ENCODE results near the gene GAS6.

The GAS6 gene

GRCh38 chr13:113777311-113778260 is 86.3 kb downstream of the GAS6 start:
- DNase-seq (ENCODE audit: low read depth in 2 of 2): peak in 1 of 2 donors; percentile 34
- H3K4me3 ChIP-seq (replicated peaks in 1 of 2; ENCODE audit: low read depth in 2 of 2, low read length in 2 of 2): no peak overlapping the region
- TF ChIP-seq CTCF (IDR thresholded peaks at IDR 0.05; ENCODE audit: low read depth, low read length): no peak

GRCh38 chr13:113776231-113777125 is 87.4 kb downstream of the GAS6 start:
- no peak for DNase-seq (ENCODE audit: low read depth in 2 of 2)
- no peak for TF ChIP-seq CTCF (IDR thresholded peaks at IDR 0.05; ENCODE audit: low read depth, low read length)
- H3K4me3 ChIP-seq (replicated peaks in 1 of 2; ENCODE audit: low read depth in 2 of 2, low read length in 2 of 2): no peak overlapping the region

GRCh38 chr13:113775451-113776145 is 88.3 kb downstream of the GAS6 start:
- no peak for DNase-seq (ENCODE audit: low read depth in 2 of 2)
- no peak for TF ChIP-seq CTCF (IDR thresholded peaks at IDR 0.05; ENCODE audit: low read depth, low read length)
- no peak overlapping the region for H3K4me3 ChIP-seq (replicated peaks in 1 of 2; ENCODE audit: low read depth in 2 of 2, low read length in 2 of 2)

GRCh38 chr13:113774177-113775107 is 89.4 kb downstream of the GAS6 start:
- H3K4me3 ChIP-seq (replicated peaks in 1 of 2; ENCODE audit: low read depth in 2 of 2, low read length in 2 of 2): no peak overlapping the region
- DNase-seq (ENCODE audit: low read depth in 2 of 2): peak; percentile 59 to 78
- no peak for TF ChIP-seq CTCF (IDR thresholded peaks at IDR 0.05; ENCODE audit: low read depth, low read length)

GRCh38 chr13:113771709-113772331 is 92.1 kb downstream of the GAS6 start:
- peak; percentile 34 to 70 for DNase-seq (ENCODE audit: low read depth in 2 of 2)
- no peak overlapping the region for H3K4me3 ChIP-seq (replicated peaks in 1 of 2; ENCODE audit: low read depth in 2 of 2, low read length in 2 of 2)
- TF ChIP-seq CTCF (IDR thresholded peaks at IDR 0.05; ENCODE audit: low read depth, low read length): no peak
